HG03442 (cell line): ENCODE results near the gene SELENOP.
A peak's percentile ranks its signal among the peaks of the same experiment; 100 is the strongest.

Source experiments
- ATAC-seq: cut with Tn5 transposase; IDR thresholded peaks from one replicate; pipeline ENCODE4 v1.9.1; 2021; ENCODE audit warnings: mild to moderate bottlenecking, moderate library complexity; ENCODE audit not compliant: unreplicated experiment

Gene SELENOP

GRCh38 chr5:42798284-42799240 lies 13.1 kb downstream of the SELENOP start:
- ATAC-seq: no peak

GRCh38 chr5:42791151-42791550 lies 20.5 kb downstream of the SELENOP start:
- ATAC-seq: no peak

- no peak for ATAC-seq
Measured at GRCh38 chr5:42787845-42788244, 23.8 kb downstream of the SELENOP start.

GRCh38 chr5:42787073-42787472 lies 24.6 kb downstream of the SELENOP start:
- no peak for ATAC-seq

GRCh38 chr5:42785756-42786155 lies 25.9 kb downstream of the SELENOP start:
- ATAC-seq: no peak

- no peak for ATAC-seq
Measured at GRCh38 chr5:42784132-42784531, 27.6 kb downstream of the SELENOP start.

- ATAC-seq: no peak
Measured at GRCh38 chr5:42781584-42781983, 30.1 kb downstream of the SELENOP start.

GRCh38 chr5:42779083-42779482 lies 32.6 kb downstream of the SELENOP start:
- ATAC-seq: no peak

- no peak for ATAC-seq
Measured at GRCh38 chr5:42772265-42772993, 39.3 kb downstream of the SELENOP start.

GRCh38 chr5:42770003-42770402 lies 41.7 kb downstream of the SELENOP start:
- ATAC-seq: no peak

GRCh38 chr5:42768106-42768504 lies 43.6 kb downstream of the SELENOP start:
- ATAC-seq: no peak

GRCh38 chr5:42767491-42768105 lies 44.1 kb downstream of the SELENOP start:
- ATAC-seq: no peak

GRCh38 chr5:42761791-42762190 lies 49.9 kb downstream of the SELENOP start:
- no peak for ATAC-seq

- no peak for ATAC-seq
Measured at GRCh38 chr5:42760426-42760825, 51.3 kb downstream of the SELENOP start.

- ATAC-seq: no peak
Measured at GRCh38 chr5:42759456-42759855, 52.2 kb downstream of the SELENOP start.

- ATAC-seq: peak; percentile 88
Measured at GRCh38 chr5:42756606-42757601, 54.8 kb downstream of the SELENOP start, which contains the start of gene CCDC152. CCDC152 (plus strand) TSS chr5:42756818; CDS start chr5:42759122, 2,304 bp downstream.

GRCh38 chr5:42753099-42753498 lies 58.6 kb downstream of the SELENOP start:
- no peak for ATAC-seq

- ATAC-seq: no peak
Measured at GRCh38 chr5:42751044-42751443, 60.6 kb downstream of the SELENOP start.

- ATAC-seq: no peak
Measured at GRCh38 chr5:42750507-42750906, 61.2 kb downstream of the SELENOP start.
